HAP-1 (cell line): ENCODE results near the gene ABCF2.
A peak's percentile ranks its signal among the peaks of the same experiment; 100 is the strongest.

ENCODE experiments used
- DNase-seq, 2 experiments: peaks; one replicate each; pipeline ENCODE4 v3.0.0-alpha.2; 2016 to 2020; ENCODE audit warnings: low spot score in 2 of 2
- H3K27me3 ChIP-seq: fragments of 250-450 bp; sonication (Bioruptor Pico); 2 replicates; pipeline ENCODE4 v1.5.1; 2020; ENCODE audit warnings: low read depth, mild to moderate bottlenecking, moderate library complexity
- H3K36me3 ChIP-seq: fragments of 250-450 bp; sonication (Bioruptor Pico); replicated peaks from 2 replicates; pipeline ENCODE4 v1.5.1; 2020; ENCODE audit warnings: mild to moderate bottlenecking
- H3K4me1 ChIP-seq: fragments of 250-450 bp; sonication (Bioruptor Pico); 2 replicates; pipeline ENCODE4 v1.5.1; 2020; ENCODE audit warnings: mild to moderate bottlenecking
- H3K4me3 ChIP-seq: fragments of 250-450 bp; sonication (Bioruptor Pico); 2 replicates; pipeline ENCODE4 v1.5.1; 2020; ENCODE audit warnings: mild to moderate bottlenecking, moderate library complexity
- H3K9me3 ChIP-seq: fragments of 250-450 bp; sonication (Bioruptor Pico); 2 replicates; pipeline ENCODE4 v1.5.1; 2020; ENCODE audit warnings: mild to moderate bottlenecking, moderate library complexity
- in situ Hi-C: fragments of 300-500 bp; cut with MboI; formaldehyde crosslinking; loops from 3 replicates; pipeline ENCODE4 v1.14.3; 2020; ENCODE audit warnings: low sequenced_read_pairs, inconsistent platforms, mixed read lengths

ABCF2 gene

GRCh38 chr7:151260883-151261282 is 33.9 kb upstream of the ABCF2 start:
- Histone ChIP-seq H3K9me3 (no peaks in the 10 kb centered on the region), H3K27me3 (peaks cover 30% of the 10 kb centered on the region), H3K4me1 (no peaks in the 10 kb centered on the region), H3K4me3 (no peak overlapping the region), H3K36me3 (no peaks in the 10 kb centered on the region)
- in situ Hi-C loops, result no loop called here
- no peak for DNase-seq

GRCh38 chr7:151260471-151260870 is 33.5 kb upstream of the ABCF2 start:
- no peak for DNase-seq
- no peaks in the 10 kb centered on the region for H3K9me3 ChIP-seq
- peaks cover 30% of the 10 kb centered on the region for H3K27me3 ChIP-seq
- no peaks in the 10 kb centered on the region for H3K36me3 ChIP-seq
- H3K4me1 ChIP-seq, result no peaks in the 10 kb centered on the region
- no peak overlapping the region for H3K4me3 ChIP-seq
- in situ Hi-C loops, result no loop called here

- peaks cover 28% of the 10 kb centered on the region for H3K27me3 ChIP-seq
- in situ Hi-C loops, result no loop called here
Observed at GRCh38 chr7:151257990-151258389, 31.0 kb upstream of the ABCF2 start.

GRCh38 chr7:151256410-151257045 is 29.5 kb upstream of the ABCF2 start:
- in situ Hi-C loops, result no loop called here
- Histone ChIP-seq H3K4me1 (peaks cover 10% of the 10 kb centered on the region), H3K36me3 (no peaks in the 10 kb centered on the region), H3K4me3 (no peak overlapping the region), H3K27me3 (peaks cover 28% of the 10 kb centered on the region), H3K9me3 (no peaks in the 10 kb centered on the region; the same call in 1 of the 2 replicates)
- DNase-seq, result no peak

More at GRCh38 chr7:151257990-151258389, 31.0 kb upstream of the ABCF2 start:
- no peaks in the 10 kb centered on the region for H3K36me3 ChIP-seq
- no peaks in the 10 kb centered on the region; the same call in 1 of the 2 replicates for H3K4me1 ChIP-seq
- no peak for DNase-seq
- no peaks in the 10 kb centered on the region for H3K9me3 ChIP-seq
- no peak overlapping the region for H3K4me3 ChIP-seq

- Histone ChIP-seq H3K9me3 (no peaks in the 10 kb centered on the region; the same call in 1 of the 2 replicates), H3K36me3 (no peaks in the 10 kb centered on the region), H3K4me1 (peaks cover 17% of the 10 kb centered on the region), H3K27me3 (peaks cover 20% of the 10 kb centered on the region), H3K4me3 (no peak overlapping the region)
- DNase-seq, result no peak
- in situ Hi-C loops, result no loop called here
Observed at GRCh38 chr7:151255390-151255789, 28.4 kb upstream of the ABCF2 start.

- Histone ChIP-seq H3K9me3 (no peaks in the 10 kb centered on the region; the same call in 1 of the 2 replicates), H3K36me3 (no peaks in the 10 kb centered on the region), H3K4me1 (peaks cover 20% of the 10 kb centered on the region), H3K27me3 (peaks cover 19% of the 10 kb centered on the region), H3K4me3 (no peak overlapping the region)
- DNase-seq, result no peak
- in situ Hi-C loops, result no loop called here
Observed at GRCh38 chr7:151254851-151255250, 27.8 kb upstream of the ABCF2 start.

- H3K36me3 ChIP-seq, result no peaks in the 10 kb centered on the region
- in situ Hi-C loops, result no loop called here
- no peak for DNase-seq
- H3K27me3 ChIP-seq, result peaks cover 19% of the 10 kb centered on the region
- peaks cover 24% of the 10 kb centered on the region for H3K4me1 ChIP-seq
- no peak overlapping the region for H3K4me3 ChIP-seq
- no peaks in the 10 kb centered on the region; the same call in 1 of the 2 replicates for H3K9me3 ChIP-seq
Observed at GRCh38 chr7:151254316-151254715, 27.3 kb upstream of the ABCF2 start.

- peaks cover 15% of the 10 kb centered on the region for H3K27me3 ChIP-seq
- H3K4me3 ChIP-seq, result no peak overlapping the region
Observed at GRCh38 chr7:151252961-151253711, 26.1 kb upstream of the ABCF2 start.

GRCh38 chr7:151252561-151252835 is 25.5 kb upstream of the ABCF2 start:
- H3K27me3 ChIP-seq, result peaks cover 13% of the 10 kb centered on the region
- DNase-seq, result no peak
- no peaks in the 10 kb centered on the region for H3K36me3 ChIP-seq
- peaks cover 32% of the 10 kb centered on the region for H3K4me1 ChIP-seq
- in situ Hi-C loops, result no loop called here
- peak overlapping the region; percentile 43 for H3K4me3 ChIP-seq
- no peaks in the 10 kb centered on the region; the same call in 1 of the 2 replicates for H3K9me3 ChIP-seq

More at GRCh38 chr7:151252961-151253711, 26.1 kb upstream of the ABCF2 start:
- H3K36me3 ChIP-seq, result no peaks in the 10 kb centered on the region
- no peaks in the 10 kb centered on the region; the same call in 1 of the 2 replicates for H3K9me3 ChIP-seq
- in situ Hi-C loops, result no loop called here
- peaks cover 29% of the 10 kb centered on the region for H3K4me1 ChIP-seq
- DNase-seq, result no peak

- peak; percentile 47 to 78 for DNase-seq
- in situ Hi-C loops, result no loop called here
- Histone ChIP-seq H3K9me3 (no peaks in the 10 kb centered on the region; the same call in 1 of the 2 replicates), H3K36me3 (no peaks in the 10 kb centered on the region), H3K4me1 (peaks cover 38% of the 10 kb centered on the region), H3K27me3 (peaks cover 7% of the 10 kb centered on the region), H3K4me3 (peak overlapping the region; percentile 43)
Observed at GRCh38 chr7:151251689-151252560, 24.9 kb upstream of the ABCF2 start.

- Histone ChIP-seq H3K4me3 (peak overlapping the region; percentile 23), H3K27me3 (peaks cover 1% of the 10 kb centered on the region), H3K4me1 (peaks cover 42% of the 10 kb centered on the region), H3K36me3 (no peaks in the 10 kb centered on the region), H3K9me3 (no peaks in the 10 kb centered on the region; the same call in 1 of the 2 replicates)
- in situ Hi-C loops, result no loop called here
- DNase-seq, result peak in 1 of 2 experiments; percentile 17
Observed at GRCh38 chr7:151251328-151251688, 24.3 kb upstream of the ABCF2 start.

GRCh38 chr7:151250181-151251132 is 23.5 kb upstream of the ABCF2 start:
- no peaks in the 10 kb centered on the region for H3K27me3 ChIP-seq
- peaks cover 42% of the 10 kb centered on the region for H3K4me1 ChIP-seq
- no peaks in the 10 kb centered on the region for H3K36me3 ChIP-seq
- in situ Hi-C loops, result no loop called here
- no peak overlapping the region for H3K4me3 ChIP-seq
- H3K9me3 ChIP-seq, result no peaks in the 10 kb centered on the region; the same call in 1 of the 2 replicates
- DNase-seq, result no peak

GRCh38 chr7:151249732-151250072 is 22.7 kb upstream of the ABCF2 start:
- H3K4me3 ChIP-seq, result no peak overlapping the region
- H3K36me3 ChIP-seq, result no peaks in the 10 kb centered on the region
- DNase-seq, result peak; percentile 49 to 83
- H3K27me3 ChIP-seq, result no peaks in the 10 kb centered on the region
- H3K9me3 ChIP-seq, result no peaks in the 10 kb centered on the region; the same call in 1 of the 2 replicates
- H3K4me1 ChIP-seq, result peaks cover 49% of the 10 kb centered on the region
- in situ Hi-C loops, result no loop called here
